ENCODE results near the gene MAN1A2. TPM values are rescaled to one million over a fixed set of nuclear protein-coding genes. Genes with fewer than 3 reads are reported as not detected.

The MAN1A2 gene
- total RNA-seq, 1 donor from 2014 or later, result 30.7 TPM

- Histone ChIP-seq H3K9me3 (no peaks in the 10 kb centered on the region), H3K27ac (no peak overlapping the region), H3K4me3 (no peak overlapping the region), H3K36me3 (no peaks in the 10 kb centered on the region), H3K27me3 (no peaks in the 10 kb centered on the region), H3K4me1 (peaks cover 6% of the 10 kb centered on the region)
- DNase-seq (ENCODE audit: extremely low spot score in 2 of 2), result no peak
- intact Hi-C loops (cut with DNase I), result no loop called here
- TF ChIP-seq CTCF (IDR thresholded peaks at IDR 0.05) (no peak), POLR2AphosphoS5 (IDR thresholded peaks at IDR 0.05; ENCODE audit: insufficient read depth in 1 of 2, low read depth in 1 of 2) (no peak), POLR2A (IDR thresholded peaks at IDR 0.05) (no peak)
These were observed 31.0 kb upstream of the MAN1A2 start for GRCh38 chr1:117336088-117336817.

GRCh38 chr1:117339866-117340700 lies 27.2 kb upstream of the MAN1A2 start:
- TF ChIP-seq POLR2AphosphoS5 (IDR thresholded peaks at IDR 0.05; ENCODE audit: insufficient read depth in 1 of 2, low read depth in 1 of 2) (peak in 1 of 2 donors; percentile 51), POLR2A (IDR thresholded peaks at IDR 0.05) (no peak), CTCF (IDR thresholded peaks at IDR 0.05) (no peak)
- intact Hi-C loops (cut with DNase I), result no loop called here
- Histone ChIP-seq H3K4me1 (peaks cover 6% of the 10 kb centered on the region), H3K27ac (no peak overlapping the region), H3K4me3 (no peak overlapping the region), H3K36me3 (no peaks in the 10 kb centered on the region), H3K27me3 (no peaks in the 10 kb centered on the region), H3K9me3 (no peaks in the 10 kb centered on the region)
- no peak for DNase-seq (ENCODE audit: extremely low spot score in 2 of 2)

GRCh38 chr1:117341123-117341522 lies 26.1 kb upstream of the MAN1A2 start:
- intact Hi-C loops (cut with DNase I), result no loop called here
- DNase-seq (ENCODE audit: extremely low spot score in 2 of 2), result no peak
- H3K4me3 ChIP-seq, result no peak overlapping the region
- H3K27me3 ChIP-seq, result no peaks in the 10 kb centered on the region
- no peaks in the 10 kb centered on the region for H3K9me3 ChIP-seq
- H3K27ac ChIP-seq, result no peak overlapping the region
- TF ChIP-seq POLR2AphosphoS5 (IDR thresholded peaks at IDR 0.05; ENCODE audit: insufficient read depth in 1 of 2, low read depth in 1 of 2), result no peak
- no peak for TF ChIP-seq POLR2A (IDR thresholded peaks at IDR 0.05)
- no peak for TF ChIP-seq CTCF (IDR thresholded peaks at IDR 0.05)
- no peaks in the 10 kb centered on the region for H3K36me3 ChIP-seq
- peaks cover 6% of the 10 kb centered on the region for H3K4me1 ChIP-seq

- no peaks in the 10 kb centered on the region for H3K27me3 ChIP-seq
- H3K4me1 ChIP-seq, result peaks cover 6% of the 10 kb centered on the region
- H3K36me3 ChIP-seq, result no peaks in the 10 kb centered on the region
- H3K4me3 ChIP-seq, result no peak overlapping the region
- intact Hi-C loops (cut with DNase I), result no loop called here
- no peak for DNase-seq (ENCODE audit: extremely low spot score in 2 of 2)
- no peak overlapping the region for H3K27ac ChIP-seq
- H3K9me3 ChIP-seq, result no peaks in the 10 kb centered on the region
- no peak for TF ChIP-seq POLR2AphosphoS5 (IDR thresholded peaks at IDR 0.05; ENCODE audit: insufficient read depth in 1 of 2, low read depth in 1 of 2)
- no peak for TF ChIP-seq CTCF (IDR thresholded peaks at IDR 0.05)
- TF ChIP-seq POLR2A (IDR thresholded peaks at IDR 0.05), result no peak
These were observed 24.9 kb upstream of the MAN1A2 start for GRCh38 chr1:117342397-117342796.

Data from vagina (tissue), 2 donors.